Globus pallidus (tissue), 1 donor: ENCODE results near the gene FBN2.
A peak's percentile ranks its signal among the peaks of the same experiment; 100 is the strongest.

Experiments used
- DNase-seq: peaks from one replicate; pipeline ENCODE4 v3.0.0-alpha.2; 2015; ENCODE audit warnings: low spot score

FBN2 gene

DNA sequence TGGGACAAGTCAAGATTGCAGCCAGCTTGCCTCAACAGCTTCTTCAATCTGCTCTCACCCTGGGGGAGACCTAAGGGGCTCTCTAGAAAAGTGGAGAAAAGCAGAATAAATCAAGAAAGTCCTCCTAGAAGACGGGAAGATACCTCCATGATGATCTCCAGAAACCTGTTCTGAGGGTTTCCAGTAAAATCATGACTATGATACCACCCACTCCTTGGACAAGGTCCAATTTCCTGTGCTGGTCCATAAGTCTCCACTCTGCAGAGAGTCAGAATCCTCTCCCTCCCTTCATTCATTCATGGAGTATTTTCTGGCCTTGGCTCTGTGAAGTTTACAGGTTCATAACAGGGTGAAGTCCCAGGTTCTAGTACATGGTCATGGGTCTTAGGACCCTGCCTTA lies 285.8 kb downstream of the FBN2 start:
- no peak for DNase-seq

DNA sequence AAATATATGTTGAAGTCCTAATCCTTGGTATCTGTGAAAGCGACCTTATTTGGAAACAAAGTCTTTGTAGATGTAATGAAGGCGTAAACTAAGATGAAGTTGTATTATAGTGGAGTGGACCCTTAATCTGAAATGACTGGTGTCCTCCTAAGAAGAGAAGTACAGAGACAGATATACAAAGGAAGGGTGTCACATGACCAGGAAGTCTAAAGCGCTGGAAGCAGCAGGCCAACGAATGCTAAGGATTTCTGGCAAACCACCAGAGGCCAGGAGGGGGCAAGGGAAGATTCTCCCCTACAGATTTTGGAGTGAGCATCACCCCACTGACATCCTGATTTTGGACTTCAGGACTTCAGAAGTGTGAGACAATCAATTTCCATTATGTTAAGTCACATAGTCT lies 292.1 kb downstream of the FBN2 start:
- DNase-seq: no peak

DNA sequence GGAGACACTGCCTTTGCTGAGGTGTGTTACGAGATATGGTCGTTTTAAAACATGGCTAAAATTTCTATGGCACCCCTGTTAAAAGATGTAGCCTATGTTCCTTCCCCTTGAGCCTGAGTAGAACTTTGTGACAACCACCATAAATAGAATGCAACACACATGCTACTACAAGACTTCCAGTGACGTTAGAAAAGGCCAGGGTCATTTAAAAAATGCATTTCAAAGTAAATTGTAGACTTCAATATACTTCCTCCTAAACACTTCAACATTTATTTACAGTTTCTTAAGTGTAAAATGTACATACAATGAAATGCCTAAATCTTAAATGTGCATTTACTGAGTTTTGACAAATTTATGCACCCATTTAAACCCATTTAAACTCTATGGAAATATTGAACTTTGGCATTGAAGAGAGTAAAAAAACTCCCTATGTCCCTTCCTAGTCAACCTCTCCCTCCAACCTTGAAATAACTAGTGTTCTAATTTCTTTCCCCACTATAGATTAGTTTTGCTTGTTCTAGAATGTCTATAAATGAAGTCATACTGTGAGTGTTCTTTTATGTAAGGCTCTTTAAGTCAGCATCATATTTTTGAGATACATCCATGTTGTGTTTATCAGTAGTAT lies 294.0 kb downstream of the FBN2 start:
- no peak for DNase-seq

DNA sequence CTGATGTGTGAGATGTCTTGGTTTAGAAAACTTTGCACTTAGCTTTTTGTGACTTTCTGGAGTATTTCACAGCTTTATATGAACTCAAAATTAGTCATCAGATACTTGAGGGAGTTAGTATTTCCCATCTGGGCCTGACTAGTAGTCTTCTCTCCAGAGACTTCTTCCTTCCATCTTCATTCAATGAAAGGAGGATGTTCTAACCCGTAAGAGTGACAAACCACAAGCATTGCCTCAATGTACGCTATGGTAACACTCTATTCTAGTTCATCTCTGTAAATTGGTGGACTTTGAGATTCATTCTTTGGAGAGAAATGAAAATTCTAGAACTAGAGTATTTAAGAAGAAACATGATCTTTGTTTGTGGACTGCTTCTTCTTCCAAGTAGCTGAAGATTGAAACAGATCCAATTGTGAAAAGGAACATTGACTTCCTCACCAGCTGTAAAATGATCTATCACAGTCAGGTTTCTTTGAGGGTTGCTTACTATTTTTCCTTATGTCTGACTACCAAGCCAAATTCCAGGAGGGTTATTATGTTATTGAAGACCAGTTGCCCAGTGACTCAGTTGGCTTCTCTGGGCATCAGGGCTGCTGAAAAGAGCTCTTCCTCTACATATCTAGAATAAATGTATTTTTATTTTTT lies 296.9 kb downstream of the FBN2 start:
- DNase-seq: no peak

DNA sequence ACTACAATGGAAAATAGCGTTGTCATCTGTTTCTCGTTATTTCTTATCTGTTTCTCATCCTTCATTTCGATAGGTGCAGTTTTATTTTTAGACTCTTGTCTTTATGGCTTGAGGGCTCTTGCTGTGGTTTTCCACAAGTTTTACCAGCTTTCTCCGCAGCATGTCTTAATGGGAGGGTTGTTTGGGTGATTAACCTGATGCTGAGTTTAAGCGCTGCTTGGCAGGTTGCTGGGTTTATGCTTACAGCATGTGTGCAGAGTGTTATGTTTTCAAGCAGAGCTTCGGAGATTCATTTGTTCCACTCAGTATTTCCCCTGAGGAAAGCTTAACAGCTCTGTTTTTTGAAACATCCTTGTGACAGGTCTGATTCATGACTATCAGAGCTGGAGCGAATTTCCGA lies 300.5 kb downstream of the FBN2 start:
- no peak for DNase-seq

DNA sequence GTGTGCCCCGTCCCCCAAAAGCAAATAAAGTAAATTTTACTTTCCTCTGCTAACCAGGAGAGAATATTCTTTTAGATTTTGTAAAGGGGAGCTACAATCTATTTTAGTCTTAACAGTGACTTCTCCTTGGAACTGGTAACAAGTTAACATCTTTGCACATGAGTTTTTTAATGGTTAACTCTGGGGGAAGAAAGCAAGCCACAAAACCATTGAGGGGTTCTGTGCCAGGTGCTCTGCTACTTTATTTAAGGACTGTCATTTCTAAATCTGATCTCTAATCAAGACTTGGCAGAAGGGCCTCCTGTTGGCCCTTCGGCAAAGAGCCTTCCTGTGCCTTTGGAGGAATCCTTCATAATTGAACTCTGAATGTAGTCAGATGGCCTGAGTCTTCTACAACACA lies 301.0 kb downstream of the FBN2 start:
- DNase-seq: no peak

DNA sequence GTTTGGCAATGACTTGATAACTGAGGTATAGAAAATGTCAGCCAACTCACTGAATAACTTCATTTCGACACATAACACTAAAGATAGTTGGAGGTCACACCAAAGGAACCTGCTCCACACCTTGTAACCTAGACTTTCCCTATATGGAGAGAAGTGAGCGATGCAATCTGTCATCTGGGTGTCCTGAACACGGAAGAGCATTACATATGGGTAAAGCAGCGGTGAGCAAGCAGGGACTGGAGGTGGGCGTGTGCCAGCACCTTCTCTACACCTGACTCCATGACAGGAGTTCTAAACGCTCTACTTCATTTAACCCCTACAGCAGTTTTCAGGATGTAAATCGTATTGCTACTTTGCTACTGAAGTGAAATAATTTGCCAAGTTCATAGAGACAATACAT lies 301.7 kb downstream of the FBN2 start:
- no peak for DNase-seq

DNA sequence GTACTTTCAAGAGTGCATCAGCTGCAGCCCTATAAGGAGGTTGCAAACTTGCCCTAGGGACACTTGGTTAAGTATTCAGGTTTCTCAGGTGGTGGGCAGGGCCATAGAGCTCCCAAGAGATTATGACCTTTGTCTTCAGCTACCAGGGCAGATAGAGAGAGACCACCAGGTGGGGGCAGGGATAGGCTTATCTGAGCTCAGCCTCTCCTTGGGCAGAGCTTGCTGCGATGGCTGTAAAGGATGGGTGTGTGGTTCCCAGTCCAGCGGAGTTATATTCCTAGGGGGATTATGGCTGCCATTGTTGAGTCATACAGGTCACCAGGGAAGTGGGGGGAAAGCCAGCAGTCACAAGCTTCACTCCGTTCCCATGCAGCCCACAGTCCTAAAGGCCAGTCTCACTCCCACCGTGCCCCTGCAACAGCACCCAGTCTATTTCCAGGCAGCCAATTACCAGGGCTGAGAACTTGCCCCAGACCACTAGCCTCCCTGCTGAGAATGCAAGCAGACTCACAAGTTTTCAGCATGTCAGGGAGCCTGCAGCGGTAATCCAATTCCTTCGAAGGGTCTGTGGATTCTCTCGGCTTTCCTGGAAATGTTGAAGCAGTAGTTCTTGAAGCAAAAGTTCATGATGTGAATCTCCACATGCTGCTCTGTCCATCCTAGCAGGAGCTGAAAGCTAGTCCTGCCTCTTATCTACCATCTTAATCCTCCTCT lies 303.0 kb downstream of the FBN2 start:
- DNase-seq: no peak

DNA sequence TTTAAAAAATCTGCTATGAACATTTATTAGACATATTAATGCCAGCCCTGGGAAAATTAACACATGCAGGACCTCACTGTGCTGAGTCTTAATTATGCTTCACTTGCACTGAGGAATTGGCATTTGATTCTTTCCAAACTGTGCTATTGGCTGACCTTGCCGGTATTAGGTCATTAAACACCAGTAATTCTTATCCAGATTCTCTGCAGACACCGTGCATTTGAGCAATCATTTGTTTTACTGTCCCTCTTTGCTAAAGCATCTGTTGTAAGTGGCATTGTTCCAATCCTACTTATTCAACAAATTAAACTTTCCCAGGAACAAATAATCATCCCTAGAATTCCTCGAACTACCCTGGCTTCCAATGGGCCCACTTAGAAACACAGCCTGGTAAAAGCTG lies 309.5 kb downstream of the FBN2 start:
- no peak for DNase-seq

DNA sequence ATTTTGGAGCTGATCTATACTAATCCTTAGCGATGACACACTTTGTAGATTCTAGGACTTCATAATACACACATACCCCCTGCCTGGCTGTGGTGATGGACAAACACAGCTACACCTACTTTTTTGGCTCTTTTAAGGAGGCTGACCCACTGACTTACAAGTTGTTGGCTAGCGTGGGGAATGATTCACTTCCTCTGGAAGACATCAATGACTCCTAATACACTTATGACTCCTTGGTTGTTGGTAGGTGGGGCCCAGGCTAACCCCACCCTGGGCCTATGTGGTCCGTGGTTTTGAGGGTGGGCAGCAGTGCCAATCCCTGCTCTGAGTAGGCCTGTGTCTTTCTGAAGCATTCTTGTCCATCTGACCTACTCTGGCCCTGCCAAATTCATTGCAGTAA lies 310.0 kb downstream of the FBN2 start:
- no peak for DNase-seq

DNA sequence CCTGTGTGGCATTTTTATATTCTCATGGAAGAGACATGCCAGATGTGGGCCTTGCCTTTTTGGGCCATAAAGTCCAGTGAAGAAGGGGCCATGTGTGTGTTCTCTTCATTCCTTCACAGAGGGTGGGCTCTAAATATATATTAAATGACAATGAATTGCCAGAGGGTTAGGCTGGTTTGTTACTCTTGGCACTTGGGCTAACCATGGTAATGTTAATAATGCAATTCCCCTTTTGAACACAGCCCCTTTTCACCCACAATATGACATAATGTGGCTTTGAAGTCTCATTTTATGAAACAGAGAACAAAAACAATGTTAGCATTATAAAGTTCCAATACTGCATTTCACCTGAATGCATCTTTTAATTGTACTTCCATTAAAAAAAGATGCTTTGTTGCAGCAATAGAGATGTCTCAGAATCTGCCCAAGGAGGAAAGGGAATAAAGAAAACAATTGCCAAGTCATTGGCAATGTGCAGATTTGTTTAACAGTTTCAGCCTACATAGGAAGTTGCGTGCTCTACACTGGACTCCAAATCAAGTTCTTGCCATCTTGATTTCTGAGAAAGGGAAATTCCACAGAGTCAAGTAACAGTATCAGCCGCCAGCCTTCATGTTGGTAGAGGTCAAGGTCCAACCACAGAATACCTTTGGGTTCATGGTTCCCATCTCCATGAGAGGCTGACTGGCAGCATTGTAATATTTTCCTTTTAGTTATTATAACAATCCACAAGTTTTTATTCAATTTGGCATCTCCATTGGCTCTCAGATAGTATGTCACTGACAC lies 312.6 kb downstream of the FBN2 start:
- no peak for DNase-seq

DNA sequence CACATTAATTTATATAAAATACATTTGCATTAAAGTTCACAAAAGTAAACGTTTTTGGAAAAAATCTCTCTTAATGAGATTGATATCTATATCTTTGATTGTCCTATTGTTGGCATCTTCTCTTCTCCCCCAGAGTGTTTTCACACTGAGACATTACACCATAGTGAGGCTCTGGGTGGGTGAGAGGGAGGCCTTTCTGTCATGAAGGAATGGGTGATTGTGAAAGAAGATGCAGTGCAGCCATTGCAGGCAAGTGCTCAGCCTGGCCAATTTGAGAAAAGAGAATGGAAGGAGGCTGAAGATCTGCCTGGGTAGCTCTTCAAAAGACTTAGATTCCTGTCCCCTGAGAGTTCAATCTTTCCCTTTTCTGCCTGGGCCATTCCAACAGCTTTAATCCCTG lies 313.7 kb downstream of the FBN2 start:
- no peak for DNase-seq

DNA sequence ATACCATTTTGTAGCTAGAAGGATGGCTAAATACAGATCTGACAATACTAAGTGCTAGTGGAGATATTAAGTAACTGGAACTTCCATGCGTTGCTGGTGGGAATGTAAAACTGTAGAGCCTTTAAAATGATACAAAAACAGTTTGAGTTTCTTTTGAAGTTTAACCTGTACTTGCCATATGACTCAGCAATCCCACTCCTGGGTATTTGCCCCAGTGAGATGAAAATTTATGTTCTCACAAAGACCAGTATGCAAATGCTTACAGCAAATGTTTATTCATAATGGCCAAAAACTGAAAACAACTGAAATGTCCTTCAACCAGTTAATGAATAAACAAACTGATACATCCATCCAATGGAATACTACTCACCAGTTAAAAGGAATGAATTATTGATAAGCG lies 317.2 kb downstream of the FBN2 start:
- DNase-seq: no peak

DNA sequence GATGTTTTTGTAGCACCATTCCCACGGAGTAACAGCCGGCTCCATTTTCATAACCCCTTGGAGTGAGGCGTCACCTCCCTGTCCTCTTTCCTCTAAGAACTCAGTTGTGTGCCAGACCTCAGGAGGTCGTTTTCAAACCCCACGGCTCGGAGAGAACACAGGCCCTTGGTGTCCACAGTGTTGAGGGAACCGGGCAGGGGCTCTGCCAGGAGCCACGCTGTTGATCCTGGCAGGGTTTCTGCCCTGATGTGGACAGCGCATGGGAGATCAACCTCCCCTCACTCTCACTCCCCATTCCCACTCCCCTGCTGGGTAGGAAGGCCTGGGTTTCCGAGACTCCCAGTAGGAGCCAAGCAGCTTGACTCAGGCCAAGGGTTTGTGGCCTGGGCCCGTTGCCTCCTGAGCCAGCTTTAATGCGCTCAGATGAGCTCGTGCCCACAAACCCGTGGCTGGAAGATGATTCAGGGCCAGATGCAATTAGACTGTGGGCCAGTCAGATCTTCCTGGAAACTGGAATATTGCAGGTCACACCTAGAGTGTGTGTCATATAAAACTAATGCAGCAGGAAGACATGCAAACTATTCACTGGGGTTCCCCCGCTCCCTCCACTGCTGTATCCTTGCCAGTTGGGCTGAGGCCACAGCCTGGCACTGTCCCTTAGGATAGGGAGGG lies 321.0 kb downstream of the FBN2 start:
- no peak for DNase-seq

DNA sequence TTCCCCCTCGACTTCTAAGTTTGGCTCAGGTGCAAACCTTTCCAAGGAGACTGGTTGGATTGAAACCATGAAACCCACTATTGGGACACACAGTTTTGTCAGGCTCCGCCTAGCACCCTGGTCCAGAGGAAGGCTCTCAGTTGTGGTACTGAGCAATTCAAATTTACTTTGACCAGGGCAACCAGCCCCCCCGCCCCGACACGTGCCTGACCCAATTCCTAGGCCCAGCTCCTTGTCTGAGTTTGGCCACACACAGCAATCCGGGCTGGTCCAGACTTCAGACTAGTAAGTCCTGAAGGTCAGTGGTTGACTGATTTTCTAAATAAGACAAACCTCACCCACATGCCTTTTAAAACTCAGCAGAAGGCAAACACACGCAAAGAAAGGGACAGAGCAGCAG lies 321.8 kb downstream of the FBN2 start:
- no peak for DNase-seq

DNA sequence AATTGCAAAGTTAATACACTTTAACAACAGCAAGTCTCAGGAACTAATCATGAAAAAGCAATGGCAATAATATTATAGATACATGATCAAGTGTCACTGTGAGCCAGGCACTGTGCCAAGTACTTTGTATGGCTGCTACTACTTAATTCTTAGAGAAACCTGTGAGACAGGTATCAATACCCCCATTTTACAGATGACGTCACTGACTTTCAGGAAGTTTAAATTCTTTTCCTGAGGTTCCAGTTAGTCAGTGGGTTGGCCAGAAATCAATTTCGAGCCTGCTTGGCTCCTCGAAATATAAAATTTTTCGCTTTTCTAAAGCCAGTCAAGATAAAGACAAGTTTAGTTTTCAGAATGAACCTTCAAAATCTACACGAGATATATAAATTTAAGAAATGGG lies 324.2 kb downstream of the FBN2 start:
- no peak for DNase-seq

DNA sequence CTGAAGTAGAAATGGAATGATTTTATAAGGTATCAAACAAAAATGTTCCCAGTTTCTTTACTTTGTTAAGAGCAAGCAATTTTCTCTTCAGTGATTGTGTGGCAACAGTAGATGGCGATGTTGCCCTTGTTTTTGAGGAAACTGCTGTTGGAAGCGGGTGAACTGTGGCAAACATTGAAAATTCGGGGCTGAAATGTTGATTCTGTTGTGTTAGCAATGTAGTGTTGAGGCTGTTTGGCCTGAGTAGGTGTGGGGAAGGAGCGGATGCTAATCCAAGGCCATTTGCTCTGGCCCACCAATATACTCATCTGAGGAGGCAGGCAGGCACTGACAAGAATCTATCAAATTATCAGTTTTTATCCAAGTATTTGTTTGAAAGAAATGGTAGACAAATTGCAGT lies 324.7 kb downstream of the FBN2 start:
- peak; percentile 67 for DNase-seq

DNA sequence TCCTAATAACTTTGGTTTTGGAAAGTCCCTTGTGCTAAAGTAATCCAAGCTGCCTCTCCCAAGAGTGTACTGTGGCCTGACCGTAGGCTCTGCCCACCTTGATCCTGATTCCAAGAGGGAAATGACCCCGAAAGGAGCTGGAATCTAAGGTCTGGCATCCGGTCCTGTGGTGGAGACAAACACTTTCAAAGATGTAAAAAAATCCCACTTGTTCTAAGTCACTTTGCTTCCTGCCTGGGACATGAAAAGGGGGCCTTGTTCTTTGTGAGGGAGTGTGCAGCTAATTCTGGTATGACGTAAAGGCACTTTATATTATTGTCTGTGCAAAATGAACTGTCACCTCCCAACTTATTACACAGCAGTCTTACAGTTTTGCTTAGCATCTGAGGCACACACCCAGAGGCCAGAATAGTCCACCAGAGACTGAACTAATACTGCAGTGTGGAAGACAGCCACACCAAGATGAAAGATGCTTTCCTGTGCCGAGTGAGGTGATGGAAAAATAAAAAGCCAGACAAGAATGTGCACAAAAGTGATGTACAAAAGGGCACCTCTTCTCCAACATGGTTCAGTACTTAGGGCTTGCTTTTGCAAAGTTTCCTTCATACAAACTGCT lies 325.7 kb downstream of the FBN2 start:
- DNase-seq: no peak

DNA sequence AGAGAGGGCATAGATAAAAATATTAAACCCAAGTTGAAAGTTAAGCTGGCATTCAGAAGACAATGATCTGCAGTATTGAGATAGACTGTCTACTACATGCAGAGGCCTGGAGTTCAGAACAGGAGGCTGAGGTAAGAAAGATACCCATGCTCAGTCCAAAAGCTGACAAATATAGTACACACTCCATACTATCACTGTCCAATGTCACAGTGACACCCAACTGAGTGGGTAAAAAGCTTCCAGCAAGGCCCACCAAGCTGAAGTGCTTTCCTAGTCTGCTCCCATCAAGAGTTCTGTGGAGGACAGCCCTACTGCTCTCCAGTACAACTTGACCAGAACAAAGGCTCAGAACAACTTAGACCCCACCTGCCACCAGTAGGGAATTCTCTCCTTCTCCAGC lies 329.6 kb downstream of the FBN2 start:
- DNase-seq: no peak
